HepG2 (cell line): ENCODE data around the gene HS3ST2. TPM values are rescaled to one million over a fixed set of nuclear protein-coding genes. Genes with fewer than 3 reads are reported as not detected.

Experiments used
- ATAC-seq: fragments of 200-7000 bp; cut with Tn5 transposase; 3 replicates; pipeline ENCODE4 v1.9.1; 2020; ENCODE audit warnings: mild to moderate bottlenecking, moderate library complexity
- BruUV-seq: library from RNA; stranded (reverse); fragments of 400-500 nt; replicated peaks from 2 replicates; lab custom pipeline; 2021; lab: Mats Ljungman, UMichigan
- CTCF ChIA-PET: fragments of 300-600 bp; formaldehyde crosslinking; extraction: SDS; loops from one replicate; lab custom pipeline; 2021; ENCODE audit warnings: low total read pairs, inconsistent platforms, low intra/inter-chr PET ratio; lab: Yijun Ruan, JAX
- POLR2A ChIA-PET: fragments of 350-600 bp; sonication (Branson Sonifier 250); formaldehyde crosslinking; loops from one replicate; lab custom pipeline; 2020; ENCODE audit warnings: antibody characterized with exemption, inconsistent platforms; lab: Yijun Ruan, JAX
- DNase-seq: peaks from one replicate; pipeline ENCODE4 v3.0.0-alpha.2; 2015; ENCODE audit warnings: low spot score
- FAIRE-seq: peaks from 3 replicates; lab custom pipeline; 2011; peaks lifted over from hg19 to GRCh38; lab: Jason Lieb, UNC
- H2AFZ ChIP-seq: one replicate; pipeline ENCODE4 v1.6.1; 2011; ENCODE audit warnings: low read length, inconsistent platforms
- H3K27ac ChIP-seq: fragments of 300-600 bp; 3 replicates; pipeline ENCODE4 v1.8.0; 2011; ENCODE audit warnings: mixed run types, mild to moderate bottlenecking, mixed read lengths, low read length, inconsistent platforms; ENCODE audit not compliant: insufficient read depth; ENCODE audit errors: extremely low read length
- H3K27me3 ChIP-seq, 2 experiments: fragments of 200-600 bp in 1 of 2; 2 replicates in 1 of 2; 3 replicates in 1 of 2; pipeline versions ENCODE4 v1.6.0 to v1.8.0; 2011; ENCODE audit warnings: low read length in 2 of 2, mild to moderate bottlenecking in 2 of 2, moderate library complexity in 2 of 2, inconsistent platforms in 1 of 2; ENCODE audit not compliant: insufficient read depth in 2 of 2, control insufficient read depth in 1 of 2
- H3K36me3 ChIP-seq, 2 experiments: fragments of 200-600 bp in 1 of 2; replicated peaks in 1 of 2; 2 replicates in 1 of 2; 3 replicates in 1 of 2; pipeline versions ENCODE4 v1.5.1 to v1.8.0; 2011; ENCODE audit warnings: low read length in 2 of 2, inconsistent platforms in 1 of 2; ENCODE audit not compliant: insufficient read depth in 2 of 2, control insufficient read depth in 1 of 2
- H3K4me1 ChIP-seq: 2 replicates; pipeline ENCODE4 v1.5.1; 2012; ENCODE audit warnings: low read length, inconsistent platforms; ENCODE audit not compliant: insufficient read depth
- H3K4me2 ChIP-seq: 2 replicates; pipeline ENCODE4 v1.6.0; 2011; ENCODE audit warnings: low read depth, low read length, inconsistent platforms
- H3K4me3 ChIP-seq, 3 experiments: fragments of 200-600 bp in 1 of 3; sonication (generic), shearing (Covaris generic) in 1 of 3; replicated peaks in 1 of 3; 2 replicates each; pipeline ENCODE4 v1.5.1; 2011 to 2016; ENCODE audit warnings: low read length in 3 of 3, inconsistent platforms in 2 of 3, low read depth in 2 of 3, mild to moderate bottlenecking in 2 of 3, control low read depth in 1 of 3, mixed read lengths in 1 of 3; ENCODE audit not compliant: insufficient read depth in 1 of 3
- H3K79me2 ChIP-seq: one replicate; pipeline ENCODE4 v1.6.1; 2011; ENCODE audit warnings: low read length, inconsistent platforms; ENCODE audit not compliant: insufficient read depth
- H3K9ac ChIP-seq: 2 replicates; pipeline ENCODE4 v1.6.0; 2011; ENCODE audit warnings: mild to moderate bottlenecking, low read depth, low read length, inconsistent platforms; ENCODE audit not compliant: insufficient read depth
- H3K9me3 ChIP-seq: 2 replicates; pipeline ENCODE4 v1.5.1; 2012; ENCODE audit warnings: mild to moderate bottlenecking, low read length
- H4K20me1 ChIP-seq: 2 replicates; pipeline ENCODE4 v1.6.0; 2011; ENCODE audit warnings: inconsistent platforms, mild to moderate bottlenecking, low read length, moderate library complexity; ENCODE audit not compliant: insufficient read depth
- ATF5 ChIP-seq: sonication (generic); formaldehyde crosslinking; IDR thresholded peaks from 2 replicates; pipeline ENCODE4 v1.4.0; 2020; ENCODE audit warnings: mild to moderate bottlenecking, low read depth, missing genetic modification reagents
- CENPBD1 ChIP-seq: sonication (generic); formaldehyde crosslinking; IDR thresholded peaks from 2 replicates; pipeline ENCODE4 v1.8.0; 2022; ENCODE audit warnings: missing genetic modification reagents, low read depth, mild to moderate bottlenecking, borderline replicate concordance
- ERF ChIP-seq: IDR thresholded peaks from 2 replicates; pipeline ENCODE4 v1.6.1; 2018; ENCODE audit warnings: missing biosample characterization, missing genetic modification reagents
- NFKB2 ChIP-seq: sonication (generic); formaldehyde crosslinking; IDR thresholded peaks from 2 replicates; pipeline ENCODE4 v1.4.0; 2020; ENCODE audit warnings: missing genetic modification reagents, borderline replicate concordance
- SNRNP70 ChIP-seq: fragments of 200-400 bp; formaldehyde crosslinking; IDR thresholded peaks from 2 replicates; pipeline ENCODE4 v1.6.1; 2017; ENCODE audit warnings: mild to moderate bottlenecking, low read depth, low read length, moderate library complexity
- SSRP1 ChIP-seq: IDR thresholded peaks from 2 replicates; pipeline ENCODE4 v1.6.1; 2016; ENCODE audit warnings: control low read depth
- TAF15 ChIP-seq: fragments of 200-400 bp; formaldehyde crosslinking; IDR thresholded peaks from one replicate; pipeline ENCODE4 v1.6.1; 2018; ENCODE audit warnings: mild to moderate bottlenecking, low read depth, low read length; ENCODE audit not compliant: poor library complexity, severe bottlenecking
- ZBTB42 ChIP-seq: sonication (generic); formaldehyde crosslinking; IDR thresholded peaks from 2 replicates; pipeline ENCODE4 v1.5.0; 2020; ENCODE audit warnings: mild to moderate bottlenecking, missing genetic modification reagents
- ZC3H4 ChIP-seq: sonication (generic); formaldehyde crosslinking; IDR thresholded peaks from 2 replicates; pipeline ENCODE4 v1.4.0; 2020; ENCODE audit warnings: missing genetic modification reagents, borderline replicate concordance
- ZKSCAN1 ChIP-seq: fragments of 150-350 bp; IDR thresholded peaks from 2 replicates; pipeline ENCODE4 v1.6.1; 2014; ENCODE audit warnings: low read length
- ZNF282 ChIP-seq: fragments of 450-650 bp; IDR thresholded peaks from 2 replicates; pipeline ENCODE4 v1.6.1; 2018; ENCODE audit not compliant: partially characterized antibody
- ZNF724P ChIP-seq: sonication (generic); formaldehyde crosslinking; IDR thresholded peaks from 2 replicates; pipeline ENCODE4 v1.8.0; 2022; ENCODE audit warnings: missing genetic modification reagents, borderline replicate concordance
- WGBS: methylation state at CpG from one replicate; pipeline ENCODE4 v1.1.6; 2017; ENCODE audit warnings: low lambda C conversion rate; 5-methylcytosine and 5-hydroxymethylcytosine counted together
- in situ Hi-C: cut with HindIII; loops from 2 replicates; pipeline ENCODE4 v1.10.0; 2017; ENCODE audit warnings: low pct_unique_long_range_greater_than_20kb; ENCODE audit not compliant: extremely low pct_ligation_motif_present
- intact Hi-C: fragments of 100-400 bp; cut with micrococcal nuclease; formaldehyde crosslinking; loops from one replicate; pipeline ENCODE4 v1.10.0; 2022; ENCODE audit not compliant: unreplicated experiment
- polyA plus RNA-seq, 8 experiments: library from polyadenylated mRNA; depleted of rRNA in 3 of 8; stranded (reverse) in 7 of 8; unstranded in 1 of 8; fragments of >200 nt; fragmentation: Illumina TruSeq in 4 of 8; extraction: Trizol in 4 of 8; gene quantifications; 2 replicates each; pipeline versions ENCODE4 v1.2.1 to v1.2.3, GENCODE V29; 2011 to 2016; ENCODE audit warnings: low read depth in 4 of 8, missing spikeins in 1 of 8, mixed read lengths in 1 of 8; ENCODE audit not compliant: insufficient read depth in 1 of 8
- total RNA-seq, 5 experiments: library from RNA; depleted of rRNA; stranded (reverse); fragments of >200 nt; fragmentation: Illumina TruSeq; extraction: Trizol; gene quantifications; 2 replicates each; pipeline ENCODE4 v1.2.3, GENCODE V29; 2016; ENCODE audit warnings: low read depth in 1 of 5
- TF ChIP-seq, protein P1 (sequence below): sonication (generic); formaldehyde crosslinking; IDR thresholded peaks from 2 replicates; pipeline ENCODE4 v1.5.1; 2020; ENCODE audit warnings: missing genetic modification reagents, mild to moderate bottlenecking, borderline replicate concordance
- TF ChIP-seq, protein P2 (sequence below): sonication (generic); formaldehyde crosslinking; IDR thresholded peaks from 2 replicates; pipeline ENCODE4 v1.5.1; 2020; ENCODE audit warnings: mild to moderate bottlenecking, missing genetic modification reagents, borderline replicate concordance
- TF ChIP-seq, protein P3 (sequence below): sonication (generic); formaldehyde crosslinking; IDR thresholded peaks from 2 replicates; pipeline ENCODE4 v1.4.0; 2020; ENCODE audit warnings: missing genetic modification reagents, mild to moderate bottlenecking, borderline replicate concordance

Gene HS3ST2
- total and polyA plus RNA-seq, 2 of the 13 experiments (the other 11 are each of a cell fraction or from before 2014, with no cell fraction given), result not detected

DNA sequence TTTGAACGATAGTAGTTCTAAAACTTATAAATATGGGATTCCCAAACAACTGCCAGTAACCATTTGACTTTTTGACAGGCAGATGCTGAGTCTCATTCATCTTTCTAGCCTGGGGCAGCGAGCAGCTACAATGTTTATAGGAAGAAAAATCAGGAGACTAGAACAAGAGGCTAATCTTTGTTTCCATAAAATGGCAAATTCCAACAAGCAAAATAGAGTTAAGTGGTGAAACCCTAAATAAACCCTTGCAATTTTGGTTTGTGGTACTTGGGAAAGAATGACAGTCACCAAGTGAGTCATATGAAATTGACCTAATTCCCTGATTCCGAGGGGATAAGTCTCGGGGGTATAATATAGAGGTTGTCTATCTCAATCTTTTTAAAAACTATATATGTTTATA is 27.3 kb upstream of the HS3ST2 start:
- WGBS, result 0% methylated on average over 4 of the region's 4 CpGs
- Histone ChIP-seq H3K27ac (no peak overlapping the region), H3K4me3 (no peak overlapping the region), H4K20me1 (no peaks in the 10 kb centered on the region), H3K4me1 (no peaks in the 10 kb centered on the region), H3K79me2 (no peaks in the 10 kb centered on the region), H3K4me2 (no peak overlapping the region), H3K9me3 (no peaks in the 10 kb centered on the region), H3K27me3 (peaks cover 3 to 40% of the 10 kb centered on the region in 2 experiments; a peak in 4 of 5 replicates), H2AFZ (no peak overlapping the region), H3K9ac (no peak overlapping the region), H3K36me3 (no peaks in the 10 kb centered on the region)
- no peak for ATAC-seq
- POLR2A ChIA-PET, result no interaction called here
- BruUV-seq, result no TSS peak
- CTCF ChIA-PET, result no interaction called here
- in situ Hi-C loops, result no loop called here
- intact Hi-C loops, result loop anchor here (10.0 kb wide), 1 partner anchor 62 kb away; no protein-coding TSS in a partner anchor
- no peak for FAIRE-seq
- DNase-seq, result no peak
- TF ChIP-seq, protein P1, sequence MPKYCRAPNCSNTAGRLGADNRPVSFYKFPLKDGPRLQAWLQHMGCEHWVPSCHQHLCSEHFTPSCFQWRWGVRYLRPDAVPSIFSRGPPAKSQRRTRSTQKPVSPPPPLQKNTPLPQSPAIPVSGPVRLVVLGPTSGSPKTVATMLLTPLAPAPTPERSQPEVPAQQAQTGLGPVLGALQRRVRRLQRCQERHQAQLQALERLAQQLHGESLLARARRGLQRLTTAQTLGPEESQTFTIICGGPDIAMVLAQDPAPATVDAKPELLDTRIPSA (CRISPR knock-in tag), result no peak
- TF ChIP-seq ZNF724P (CRISPR knock-in tag), result no peak
- no peak for TF ChIP-seq ZKSCAN1
- no peak for TF ChIP-seq TAF15
- no peak for TF ChIP-seq ATF5 (CRISPR knock-in tag)
- no peak for TF ChIP-seq SNRNP70
- TF ChIP-seq, protein P2, sequence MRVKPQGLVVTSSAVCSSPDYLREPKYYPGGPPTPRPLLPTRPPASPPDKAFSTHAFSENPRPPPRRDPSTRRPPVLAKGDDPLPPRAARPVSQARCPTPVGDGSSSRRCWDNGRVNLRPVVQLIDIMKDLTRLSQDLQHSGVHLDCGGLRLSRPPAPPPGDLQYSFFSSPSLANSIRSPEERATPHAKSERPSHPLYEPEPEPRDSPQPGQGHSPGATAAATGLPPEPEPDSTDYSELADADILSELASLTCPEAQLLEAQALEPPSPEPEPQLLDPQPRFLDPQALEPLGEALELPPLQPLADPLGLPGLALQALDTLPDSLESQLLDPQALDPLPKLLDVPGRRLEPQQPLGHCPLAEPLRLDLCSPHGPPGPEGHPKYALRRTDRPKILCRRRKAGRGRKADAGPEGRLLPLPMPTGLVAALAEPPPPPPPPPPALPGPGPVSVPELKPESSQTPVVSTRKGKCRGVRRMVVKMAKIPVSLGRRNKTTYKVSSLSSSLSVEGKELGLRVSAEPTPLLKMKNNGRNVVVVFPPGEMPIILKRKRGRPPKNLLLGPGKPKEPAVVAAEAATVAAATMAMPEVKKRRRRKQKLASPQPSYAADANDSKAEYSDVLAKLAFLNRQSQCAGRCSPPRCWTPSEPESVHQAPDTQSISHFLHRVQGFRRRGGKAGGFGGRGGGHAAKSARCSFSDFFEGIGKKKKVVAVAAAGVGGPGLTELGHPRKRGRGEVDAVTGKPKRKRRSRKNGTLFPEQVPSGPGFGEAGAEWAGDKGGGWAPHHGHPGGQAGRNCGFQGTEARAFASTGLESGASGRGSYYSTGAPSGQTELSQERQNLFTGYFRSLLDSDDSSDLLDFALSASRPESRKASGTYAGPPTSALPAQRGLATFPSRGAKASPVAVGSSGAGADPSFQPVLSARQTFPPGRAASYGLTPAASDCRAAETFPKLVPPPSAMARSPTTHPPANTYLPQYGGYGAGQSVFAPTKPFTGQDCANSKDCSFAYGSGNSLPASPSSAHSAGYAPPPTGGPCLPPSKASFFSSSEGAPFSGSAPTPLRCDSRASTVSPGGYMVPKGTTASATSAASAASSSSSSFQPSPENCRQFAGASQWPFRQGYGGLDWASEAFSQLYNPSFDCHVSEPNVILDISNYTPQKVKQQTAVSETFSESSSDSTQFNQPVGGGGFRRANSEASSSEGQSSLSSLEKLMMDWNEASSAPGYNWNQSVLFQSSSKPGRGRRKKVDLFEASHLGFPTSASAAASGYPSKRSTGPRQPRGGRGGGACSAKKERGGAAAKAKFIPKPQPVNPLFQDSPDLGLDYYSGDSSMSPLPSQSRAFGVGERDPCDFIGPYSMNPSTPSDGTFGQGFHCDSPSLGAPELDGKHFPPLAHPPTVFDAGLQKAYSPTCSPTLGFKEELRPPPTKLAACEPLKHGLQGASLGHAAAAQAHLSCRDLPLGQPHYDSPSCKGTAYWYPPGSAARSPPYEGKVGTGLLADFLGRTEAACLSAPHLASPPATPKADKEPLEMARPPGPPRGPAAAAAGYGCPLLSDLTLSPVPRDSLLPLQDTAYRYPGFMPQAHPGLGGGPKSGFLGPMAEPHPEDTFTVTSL (CRISPR knock-in tag), result no peak
- TF ChIP-seq ZNF282, result no peak
- TF ChIP-seq, protein P3, sequence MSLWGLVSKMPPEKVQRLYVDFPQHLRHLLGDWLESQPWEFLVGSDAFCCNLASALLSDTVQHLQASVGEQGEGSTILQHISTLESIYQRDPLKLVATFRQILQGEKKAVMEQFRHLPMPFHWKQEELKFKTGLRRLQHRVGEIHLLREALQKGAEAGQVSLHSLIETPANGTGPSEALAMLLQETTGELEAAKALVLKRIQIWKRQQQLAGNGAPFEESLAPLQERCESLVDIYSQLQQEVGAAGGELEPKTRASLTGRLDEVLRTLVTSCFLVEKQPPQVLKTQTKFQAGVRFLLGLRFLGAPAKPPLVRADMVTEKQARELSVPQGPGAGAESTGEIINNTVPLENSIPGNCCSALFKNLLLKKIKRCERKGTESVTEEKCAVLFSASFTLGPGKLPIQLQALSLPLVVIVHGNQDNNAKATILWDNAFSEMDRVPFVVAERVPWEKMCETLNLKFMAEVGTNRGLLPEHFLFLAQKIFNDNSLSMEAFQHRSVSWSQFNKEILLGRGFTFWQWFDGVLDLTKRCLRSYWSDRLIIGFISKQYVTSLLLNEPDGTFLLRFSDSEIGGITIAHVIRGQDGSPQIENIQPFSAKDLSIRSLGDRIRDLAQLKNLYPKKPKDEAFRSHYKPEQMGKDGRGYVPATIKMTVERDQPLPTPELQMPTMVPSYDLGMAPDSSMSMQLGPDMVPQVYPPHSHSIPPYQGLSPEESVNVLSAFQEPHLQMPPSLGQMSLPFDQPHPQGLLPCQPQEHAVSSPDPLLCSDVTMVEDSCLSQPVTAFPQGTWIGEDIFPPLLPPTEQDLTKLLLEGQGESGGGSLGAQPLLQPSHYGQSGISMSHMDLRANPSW (CRISPR knock-in tag), result no peak
- TF ChIP-seq ERF, result no peak
- TF ChIP-seq NFKB2 (CRISPR knock-in tag), result no peak
- no peak for TF ChIP-seq ZC3H4
- no peak for TF ChIP-seq ZBTB42 (CRISPR knock-in tag)
- no peak for TF ChIP-seq CENPBD1 (CRISPR knock-in tag)
- TF ChIP-seq SSRP1, result no peak
